NCI-H1930 (cell line): ENCODE data around the gene NIFK.
"Not testable (repeated sequence)": the region's sequence is repeated elsewhere in the genome, so short reads cannot be mapped to it uniquely, and the experiment has no call there.

ENCODE experiments used
- DNase-seq, 2 experiments: peaks; one replicate each; lab custom pipeline; 2025; lab: John Stamatoyannopoulos, UW

Gene NIFK

GRCh38 chr2:121734544-121734943 lies 2.1 kb downstream of the NIFK start:
- not testable (repeated sequence) for DNase-seq

DNA sequence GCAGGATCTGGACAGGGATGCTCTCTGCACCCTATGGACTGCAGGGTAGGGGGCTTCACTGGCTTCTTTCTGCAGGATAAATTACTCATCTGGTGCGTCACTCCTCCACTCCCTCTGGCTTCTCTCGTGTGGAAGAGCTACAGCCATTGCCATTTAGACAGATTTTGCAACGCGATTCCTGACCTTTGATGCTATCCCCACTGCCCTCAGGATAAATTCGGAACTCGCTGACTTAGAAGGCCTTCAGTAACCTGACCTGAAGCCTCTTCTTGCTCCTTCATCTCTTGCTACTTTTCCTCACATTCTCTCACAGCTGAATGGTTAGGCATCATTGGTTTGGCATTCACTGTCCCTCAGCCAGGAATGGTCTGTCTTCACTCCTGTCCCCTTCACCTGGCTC lies 5.3 kb downstream of the NIFK start:
- no peak for DNase-seq

- no peak for DNase-seq
These were observed 8.7 kb downstream of the NIFK start for GRCh38 chr2:121727950-121728349.

- DNase-seq, result no peak
These were observed 9.3 kb downstream of the NIFK start for GRCh38 chr2:121727332-121727731.

DNA sequence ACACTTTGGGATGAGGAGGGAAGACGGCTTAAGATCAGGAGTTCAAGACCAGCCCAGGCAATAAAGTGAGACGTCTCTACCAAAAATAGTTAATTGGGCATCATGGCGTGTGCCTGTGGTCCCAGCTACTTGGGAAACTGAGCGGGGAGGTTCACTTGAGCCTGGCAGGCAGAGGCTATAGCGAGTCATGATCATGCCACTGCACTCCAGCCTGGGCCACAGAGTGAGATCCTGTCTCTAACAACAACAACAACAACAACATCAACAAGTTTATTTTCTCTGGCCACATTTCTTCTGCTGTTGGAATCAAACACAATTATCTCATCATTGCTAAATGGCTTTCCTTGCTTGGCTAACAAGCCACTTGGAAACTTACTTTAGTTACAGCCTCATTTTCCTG lies 13.4 kb downstream of the NIFK start:
- no peak for DNase-seq

DNA sequence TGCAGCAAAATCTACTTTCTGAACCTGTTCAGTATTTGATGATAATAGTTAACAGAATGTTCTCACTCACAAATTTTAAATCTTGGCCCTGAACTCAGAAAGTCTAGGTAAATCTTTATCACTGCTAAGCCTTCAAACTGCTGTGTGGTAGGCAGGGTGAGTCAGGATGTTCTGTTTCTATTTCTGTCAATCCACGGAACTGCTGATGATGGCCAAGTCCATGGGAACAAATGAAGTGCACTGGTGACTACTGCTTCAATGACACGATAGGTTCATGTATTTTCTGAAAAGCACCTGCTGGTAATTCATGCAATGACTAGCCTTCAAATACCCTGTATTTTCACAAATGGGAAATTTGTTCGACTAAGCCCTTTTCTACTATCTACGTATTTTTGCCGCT lies 14.2 kb downstream of the NIFK start:
- DNase-seq, result no peak

DNA sequence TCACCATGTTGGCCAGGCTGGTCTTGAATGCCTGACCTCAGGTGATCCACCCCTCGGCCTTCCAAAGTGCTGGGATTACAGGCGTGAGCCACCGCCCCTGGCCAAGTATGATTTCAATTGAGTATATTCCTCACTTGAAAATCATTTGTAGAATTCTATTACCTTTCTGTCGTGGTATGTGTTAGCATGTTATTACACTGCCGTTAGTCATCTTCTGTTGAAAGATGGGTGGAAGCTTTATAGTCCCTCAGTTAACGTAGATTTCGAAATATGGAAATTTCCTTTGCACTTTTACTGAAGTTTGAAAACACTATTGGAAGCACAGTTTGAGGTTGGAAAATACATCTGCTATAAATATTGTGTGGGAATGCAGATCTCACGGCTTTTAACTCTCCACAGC lies 14.7 kb downstream of the NIFK start:
- DNase-seq, result no peak

DNA sequence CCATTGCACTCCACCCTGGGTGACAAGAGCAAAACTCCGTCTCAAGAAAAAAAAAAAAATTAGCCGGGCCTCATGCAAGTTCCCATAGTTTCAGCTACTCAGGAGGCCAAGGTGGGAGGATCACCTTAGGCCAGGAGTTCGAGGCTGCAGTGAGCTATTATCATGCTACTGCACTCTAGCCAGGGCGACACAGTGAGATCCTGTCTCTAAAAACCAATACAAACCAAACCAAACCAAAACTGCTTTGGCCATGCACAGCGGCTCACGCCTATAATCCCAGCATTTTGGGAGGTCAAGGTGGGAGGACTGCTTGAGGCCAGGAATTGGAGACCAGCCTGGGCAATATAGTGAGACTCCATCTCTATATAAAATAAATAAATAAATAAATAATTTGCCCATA lies 19.1 kb downstream of the NIFK start:
- no peak for DNase-seq

DNA sequence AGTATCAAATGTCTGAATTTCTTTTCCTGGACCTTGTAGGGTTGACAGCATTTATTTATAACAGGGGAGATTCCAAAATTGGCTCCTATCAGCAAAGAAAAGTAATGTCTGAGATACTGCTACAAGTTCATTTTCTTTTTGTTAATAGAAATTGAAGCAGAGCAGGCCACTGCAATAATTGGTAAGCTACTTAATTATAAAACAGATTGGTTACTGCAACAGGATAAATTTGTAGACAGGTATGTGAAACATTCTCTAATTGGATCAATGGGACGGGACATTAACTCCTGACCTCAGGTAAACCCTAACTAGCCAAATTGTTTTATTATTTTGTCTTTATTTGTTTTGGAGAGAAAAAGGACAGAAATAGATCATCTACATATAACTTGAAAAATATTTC lies 20.5 kb downstream of the NIFK start:
- DNase-seq, result no peak

GRCh38 chr2:121711481-121711880 lies 25.2 kb downstream of the NIFK start:
- DNase-seq, result not testable (repeated sequence)

- DNase-seq, result no peak
These were observed 26.1 kb downstream of the NIFK start for GRCh38 chr2:121710470-121711170.

GRCh38 chr2:121709776-121710469 lies 26.8 kb downstream of the NIFK start:
- no peak for DNase-seq

- no peak for DNase-seq
These were observed 28.7 kb downstream of the NIFK start for GRCh38 chr2:121707920-121708361.

DNA sequence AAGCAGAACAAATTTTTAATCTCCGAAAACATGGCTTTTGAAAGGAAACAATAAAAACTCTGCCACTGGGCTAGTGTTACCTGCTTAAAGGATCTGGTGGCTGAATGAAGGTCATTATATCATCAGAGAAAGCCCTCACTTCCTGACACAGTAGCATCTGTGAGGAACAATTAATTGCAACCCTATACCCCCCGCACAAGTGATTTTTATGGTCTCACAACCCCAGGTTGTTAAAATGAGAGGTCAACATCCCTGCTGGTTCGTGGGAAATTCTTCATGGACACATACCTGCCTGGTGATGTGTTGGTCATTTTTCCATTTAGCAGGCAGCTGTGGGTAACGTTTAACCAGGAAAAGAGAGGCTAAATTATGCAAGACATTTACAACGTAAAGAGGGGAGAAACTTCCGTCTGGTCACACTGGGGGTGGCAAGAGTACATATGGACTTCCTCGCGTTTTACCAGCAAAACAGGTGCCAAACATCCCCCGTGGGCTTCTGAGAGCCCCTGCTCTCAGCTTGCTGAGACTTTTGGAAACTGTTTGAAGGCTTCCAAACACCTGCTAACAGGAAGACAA lies 29.2 kb downstream of the NIFK start:
- DNase-seq, result no peak

DNA sequence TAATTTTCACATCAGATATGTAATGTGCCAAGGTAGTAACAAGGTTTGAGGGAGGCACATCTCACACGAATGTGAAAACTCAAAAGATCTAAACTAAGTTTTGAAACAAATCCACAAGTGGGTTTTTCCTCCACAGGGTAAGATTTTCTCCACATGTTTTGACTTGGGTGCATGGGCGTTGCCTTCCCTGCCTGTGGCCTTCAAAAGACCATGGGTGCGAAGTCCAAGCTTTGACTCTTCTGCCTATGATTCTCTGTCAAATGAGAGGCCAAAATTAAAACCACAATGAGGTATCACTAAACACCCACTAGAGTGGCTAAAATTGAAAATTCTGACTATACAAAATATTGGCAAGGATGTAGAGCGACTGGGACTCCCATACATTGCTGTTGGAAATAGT lies 30.7 kb downstream of the NIFK start:
- no peak for DNase-seq

DNA sequence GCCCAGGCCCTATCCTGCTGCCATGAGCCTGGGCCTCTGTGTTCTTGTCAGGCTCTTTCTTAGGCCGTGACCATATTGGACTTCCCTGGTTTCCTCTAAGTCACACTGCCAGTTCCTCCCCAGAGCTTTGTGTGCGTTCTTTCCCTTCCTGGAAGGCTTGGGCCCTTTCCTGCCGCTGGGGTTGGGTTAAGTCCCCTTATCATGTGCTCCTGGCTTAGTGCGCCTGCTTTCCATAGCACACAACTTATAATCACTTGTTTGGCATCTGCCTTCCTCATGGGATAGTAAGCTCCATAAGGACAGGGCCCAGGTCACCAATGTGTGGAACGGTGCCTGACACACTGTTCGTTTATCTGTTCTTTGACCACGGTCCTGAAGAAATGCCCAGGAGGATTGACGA lies 31.3 kb downstream of the NIFK start:
- DNase-seq, result no peak

GRCh38 chr2:121701761-121702160 lies 34.9 kb downstream of the NIFK start:
- not testable (repeated sequence) for DNase-seq

- no peak for DNase-seq
These were observed 37.0 kb downstream of the NIFK start for GRCh38 chr2:121699421-121700333.

GRCh38 chr2:121698318-121698930 lies 38.3 kb downstream of the NIFK start:
- no peak for DNase-seq

DNA sequence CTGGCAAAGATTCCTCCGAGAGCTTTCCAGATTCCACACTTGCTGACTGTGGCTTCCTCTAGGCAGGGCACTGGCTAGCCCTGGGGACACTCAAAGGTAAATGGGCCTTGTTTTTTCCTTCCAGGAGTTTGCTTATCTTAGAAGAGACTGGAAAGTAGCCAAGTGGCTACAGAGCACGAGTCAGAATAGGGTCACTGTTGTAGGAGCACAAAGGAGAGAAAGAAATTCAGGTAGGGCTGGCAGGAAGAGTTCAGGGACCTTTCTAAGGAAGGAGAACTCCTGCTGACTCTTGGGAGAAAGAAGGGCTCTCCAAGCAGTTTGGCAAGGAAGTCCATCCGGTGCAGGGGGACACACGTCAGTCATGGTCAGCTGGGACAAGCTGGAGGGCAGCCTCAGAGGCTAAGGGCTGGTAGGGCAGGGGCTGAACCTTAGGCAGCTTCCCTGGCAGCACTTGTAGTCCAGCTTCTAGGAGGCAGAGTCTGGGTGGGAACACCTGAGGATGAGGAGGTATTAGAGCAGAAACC lies 39.5 kb downstream of the NIFK start:
- no peak for DNase-seq

GRCh38 chr2:121696410-121696930 lies 40.2 kb downstream of the NIFK start:
- no peak for DNase-seq

DNA sequence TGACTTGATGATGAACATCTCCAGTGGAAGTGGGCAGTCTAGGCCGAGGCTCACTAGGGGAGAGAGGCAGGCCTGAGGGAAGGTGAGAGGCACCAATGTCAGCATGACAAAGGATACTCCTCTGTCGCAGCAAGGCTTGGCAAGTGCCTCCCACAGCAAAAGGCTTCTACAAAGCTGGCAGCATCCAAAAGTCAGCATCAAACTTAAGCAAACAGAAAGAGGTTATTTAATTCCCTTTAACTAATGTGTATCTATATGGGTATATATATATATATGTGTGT lies 41.6 kb downstream of the NIFK start:
- DNase-seq, result no peak
